Spleen (tissue), 11 donors: Measurements from ENCODE around the gene TPM4. TPM values are rescaled to one million over a fixed set of nuclear protein-coding genes. Genes with fewer than 3 reads are reported as not detected.

Experiments
- DNase-seq: peaks from one replicate; pipeline ENCODE4 v3.0.0-alpha.2; 2020
- H3K27ac ChIP-seq, 8 donors: fragments of 200-600 bp; sonication (generic) in 7 of 8; 1 replicate in 4 of 8; 2 replicates in 4 of 8; pipeline versions ENCODE4 v1.5.0 to v1.8.0; 2016 to 2021; ENCODE audit warnings: inconsistent platforms in 4 of 8, mild to moderate bottlenecking in 4 of 8, moderate library complexity in 1 of 8
- H3K27me3 ChIP-seq, 7 donors: fragments of 200-600 bp; sonication (generic) in 6 of 7; replicated peaks in 1 of 7; 1 replicate in 4 of 7; 2 replicates in 3 of 7; pipeline versions ENCODE4 v1.5.0 to v1.8.0; 2016 to 2021; ENCODE audit warnings: inconsistent platforms in 3 of 7, mild to moderate bottlenecking in 1 of 7
- H3K36me3 ChIP-seq, 6 donors: fragments of 200-600 bp; sonication (generic) in 5 of 6; 1 replicate in 4 of 6; 2 replicates in 2 of 6; pipeline versions ENCODE4 v1.5.0 to v1.8.0; 2016 to 2021; ENCODE audit warnings: inconsistent platforms in 2 of 6
- H3K4me1 ChIP-seq, 6 donors: fragments of 200-600 bp; sonication (generic) in 5 of 6; 1 replicate in 3 of 6; 2 replicates in 3 of 6; pipeline versions ENCODE4 v1.5.0 to v1.8.0; 2016 to 2021; ENCODE audit warnings: inconsistent platforms in 3 of 6
- H3K4me3 ChIP-seq, 8 donors: fragments of 200-600 bp; sonication (generic) in 7 of 8; 1 replicate in 4 of 8; 2 replicates in 4 of 8; pipeline versions ENCODE4 v1.5.0 to v1.8.0; 2016 to 2021; ENCODE audit warnings: inconsistent platforms in 4 of 8, mild to moderate bottlenecking in 4 of 8, moderate library complexity in 2 of 8
- H3K9me3 ChIP-seq, 8 donors: fragments of 200-600 bp; sonication (generic) in 7 of 8; 1 replicate in 4 of 8; 2 replicates in 4 of 8; pipeline versions ENCODE4 v1.5.0 to v1.8.0; 2016 to 2021; ENCODE audit warnings: inconsistent platforms in 4 of 8
- POLR2A ChIP-seq, 3 donors: fragments of 450-650 bp; IDR thresholded peaks; one replicate each; pipeline ENCODE4 v1.5.1; 2017; ENCODE audit warnings: antibody characterized with exemption in 3 of 3, mild to moderate bottlenecking in 1 of 3
- POLR2AphosphoS5 ChIP-seq, 3 donors: sonication (generic); formaldehyde crosslinking; IDR thresholded peaks; one replicate each; pipeline ENCODE4 v1.5.1; 2017; ENCODE audit warnings: antibody characterized with exemption in 3 of 3
- WGBS, 5 donors: extraction: QIAGEN DNeasy Blood & Tissue Kit in 3 of 5; methylation state at CpG; one replicate each; pipeline versions ENCODE4 v1.1.5 to v1.1.7; 2013 to 2018; 5-methylcytosine and 5-hydroxymethylcytosine counted together
- intact Hi-C: fragments of 100-400 bp; cut with DNase I; formaldehyde crosslinking; loops from one replicate; pipeline ENCODE4 v1.15.0; 2023; ENCODE audit warnings: low total_unique reads
- polyA plus RNA-seq, 3 donors: library from polyadenylated mRNA; stranded (reverse); fragments of 200-250 nt; gene quantifications; one replicate each; pipeline ENCODE4 v1.2.1, GENCODE V29; 2013
- total RNA-seq, 7 donors: library from RNA; depleted of rRNA in 3 of 7; stranded (reverse); fragments of >200 nt in 3 of 7; fragmentation: NEBNext Ultra II Directional in 4 of 7; extraction: Animal tissue kit (Norgen Biotek cat#: 25700) in 4 of 7; gene quantifications; one replicate each; pipeline versions ENCODE4 v1.1.0 to v1.2.1, GENCODE V29; 2016 to 2021
- TF ChIP-seq, protein P1 (sequence below), 11 experiments: fragments of 200-600 bp in 7 of 11; fragments of 450-650 bp in 4 of 11; sonication (generic) in 4 of 11; IDR thresholded peaks in 8 of 11; conservative IDR thresholded peaks in 3 of 11; 1 replicate in 7 of 11; 2 replicates in 4 of 11; pipeline versions ENCODE4 v1.4.0 to v1.8.0; 2016 to 2021; ENCODE audit warnings: antibody characterized with exemption in 11 of 11, inconsistent platforms in 4 of 11, mild to moderate bottlenecking in 1 of 11
- donor health status: healthy with polysubstance abuse.
- donor health status: DM: no; HTN: no; CAD: no; lungs with moderate emphysema.
- donor health status: DM: no; HTN: no; CAD: no.
- donor health status: Bipolar disorder and iron deficiency.
- donor health status: healthy.
- donor health status: DM: no; HTN: no; CAD: no.
- donor health status: DM: yes; HTN: yes; CAD: no.

The TPM4 gene
- total and polyA plus RNA-seq, 10 donors = 181 to 760 (median 418) TPM

GRCh38 chr19:16125737-16126495, 49.6 kb downstream of the TPM4 start:
- intact Hi-C loops = no loop called here
- TF ChIP-seq, protein P1, sequence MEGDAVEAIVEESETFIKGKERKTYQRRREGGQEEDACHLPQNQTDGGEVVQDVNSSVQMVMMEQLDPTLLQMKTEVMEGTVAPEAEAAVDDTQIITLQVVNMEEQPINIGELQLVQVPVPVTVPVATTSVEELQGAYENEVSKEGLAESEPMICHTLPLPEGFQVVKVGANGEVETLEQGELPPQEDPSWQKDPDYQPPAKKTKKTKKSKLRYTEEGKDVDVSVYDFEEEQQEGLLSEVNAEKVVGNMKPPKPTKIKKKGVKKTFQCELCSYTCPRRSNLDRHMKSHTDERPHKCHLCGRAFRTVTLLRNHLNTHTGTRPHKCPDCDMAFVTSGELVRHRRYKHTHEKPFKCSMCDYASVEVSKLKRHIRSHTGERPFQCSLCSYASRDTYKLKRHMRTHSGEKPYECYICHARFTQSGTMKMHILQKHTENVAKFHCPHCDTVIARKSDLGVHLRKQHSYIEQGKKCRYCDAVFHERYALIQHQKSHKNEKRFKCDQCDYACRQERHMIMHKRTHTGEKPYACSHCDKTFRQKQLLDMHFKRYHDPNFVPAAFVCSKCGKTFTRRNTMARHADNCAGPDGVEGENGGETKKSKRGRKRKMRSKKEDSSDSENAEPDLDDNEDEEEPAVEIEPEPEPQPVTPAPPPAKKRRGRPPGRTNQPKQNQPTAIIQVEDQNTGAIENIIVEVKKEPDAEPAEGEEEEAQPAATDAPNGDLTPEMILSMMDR (IDR thresholded peaks at IDR 0.05 in 8 of 11, conservative IDR thresholded peaks at IDR 0.05 in 3 of 11) = no peak
- Histone ChIP-seq H3K27me3 (no peaks in the 10 kb centered on the region), H3K4me3 (no peak overlapping the region), H3K27ac (no peak overlapping the region), H3K36me3 (peaks cover 6 to 100% (median 100%) of the 10 kb centered on the region in 6 donors), H3K9me3 (no peaks in the 10 kb centered on the region), H3K4me1 (peaks cover 0 to 12% (median 2%) of the 10 kb centered on the region in 6 donors)
- WGBS, 5 donors = 78 to 88% (median 80%) methylated on average over 9 to 10 of the region's 10 CpGs
- no peak for DNase-seq

- 86 to 96% (median 90%) methylated on average over 11 of the region's 11 CpGs for WGBS, 5 donors
- H3K9me3 ChIP-seq = no peaks in the 10 kb centered on the region
- H3K36me3 ChIP-seq = peaks cover under 1 to 100% (median 97%) of the 10 kb centered on the region in 6 donors
- H3K4me1 ChIP-seq = peaks cover 0 to 4% (median 0%) of the 10 kb centered on the region in 6 donors
- intact Hi-C loops = no loop called here
- peak overlapping the region in 1 of 8 donors; percentile 11 for H3K27ac ChIP-seq
- H3K27me3 ChIP-seq = no peaks in the 10 kb centered on the region
- TF ChIP-seq, protein P1 (IDR thresholded peaks at IDR 0.05 in 8 of 11, conservative IDR thresholded peaks at IDR 0.05 in 3 of 11) = no peak
- H3K4me3 ChIP-seq = no peak overlapping the region
- DNase-seq = no peak
Measured at GRCh38 chr19:16127080-16127479, 50.8 kb downstream of the TPM4 start.

- intact Hi-C loops = no loop called here
- no peak for DNase-seq
Measured at GRCh38 chr19:16127776-16128371, 51.6 kb downstream of the TPM4 start.

GRCh38 chr19:16131648-16132047, 55.4 kb downstream of the TPM4 start:
- Histone ChIP-seq H3K27ac (no peak overlapping the region), H3K36me3 (peaks cover 5 to 81% (median 73%) of the 10 kb centered on the region in 6 donors), H3K9me3 (no peaks in the 10 kb centered on the region), H3K4me3 (no peak overlapping the region), H3K4me1 (peaks cover 0 to 30% (median 8%) of the 10 kb centered on the region in 6 donors), H3K27me3 (no peaks in the 10 kb centered on the region)
- intact Hi-C loops = no loop called here
- 91 to 97% (median 96%) methylated on average over 3 of the region's 3 CpGs for WGBS, 5 donors
- DNase-seq = no peak
- TF ChIP-seq POLR2A (IDR thresholded peaks at IDR 0.05) = no peak
- TF ChIP-seq, protein P1 (IDR thresholded peaks at IDR 0.05 in 8 of 11, conservative IDR thresholded peaks at IDR 0.05 in 3 of 11) = no peak
- TF ChIP-seq POLR2AphosphoS5 (IDR thresholded peaks at IDR 0.05) = no peak

More at GRCh38 chr19:16127776-16128371, 51.6 kb downstream of the TPM4 start:
- H3K4me1 ChIP-seq = peaks cover 0 to 1% (median 0%) of the 10 kb centered on the region in 6 donors
- H3K9me3 ChIP-seq = no peaks in the 10 kb centered on the region
- no peaks in the 10 kb centered on the region for H3K27me3 ChIP-seq
- H3K4me3 ChIP-seq = no peak overlapping the region
- WGBS, 5 donors = 88 to 94% (median 91%) methylated on average over 12 to 21 of the region's 21 CpGs
- H3K36me3 ChIP-seq = peaks cover 5 to 100% (median 97%) of the 10 kb centered on the region in 6 donors
- no peak overlapping the region for H3K27ac ChIP-seq
- TF ChIP-seq, protein P1 (IDR thresholded peaks at IDR 0.05 in 8 of 11, conservative IDR thresholded peaks at IDR 0.05 in 3 of 11) = no peak
- no peak for TF ChIP-seq POLR2AphosphoS5 (IDR thresholded peaks at IDR 0.05)
